WTC11 (cell line): ENCODE data around the gene CSRNP3. TPM values are rescaled to one million over a fixed set of nuclear protein-coding genes. Genes with fewer than 3 reads are reported as not detected.

Experiments used
- ATAC-seq: fragments of 200-7000 bp; cut with Tn5 transposase; 2 replicates; pipeline ENCODE4 v1.10.0; 2021; ENCODE audit warnings: mild to moderate bottlenecking, moderate library complexity
- CTCF ChIA-PET: fragments of 300-600 bp; sonication (Branson Sonifier 250); formaldehyde crosslinking; loops from one replicate; lab custom pipeline; 2021; ENCODE audit warnings: antibody characterized with exemption; lab: Charles Lee
- POLR2A ChIA-PET: fragments of 350-600 bp; sonication (Branson Sonifier 250); formaldehyde crosslinking; loops from one replicate; lab custom pipeline; 2021; ENCODE audit warnings: antibody characterized with exemption; lab: Charles Lee
- DNase-seq: peaks from one replicate; pipeline ENCODE4 v3.0.0; 2021; ENCODE audit warnings: low spot score
- H3K27ac Mint-ChIP-seq: 2 replicates; pipeline ENCODE4 v1.8.0; 2021; ENCODE audit warnings: mixed read lengths
- H3K27me3 Mint-ChIP-seq: 2 replicates; pipeline ENCODE4 v1.8.0; 2021; ENCODE audit warnings: low read depth, mild to moderate bottlenecking, moderate library complexity, mixed read lengths
- H3K36me3 Mint-ChIP-seq: 2 replicates; pipeline ENCODE4 v1.8.0; 2021; ENCODE audit warnings: mixed read lengths
- H3K4me1 Mint-ChIP-seq: 2 replicates; pipeline ENCODE4 v1.8.0; 2022; ENCODE audit warnings: mixed read lengths
- H3K4me3 Mint-ChIP-seq: 2 replicates; pipeline ENCODE4 v1.8.0; 2021; ENCODE audit warnings: mild to moderate bottlenecking, moderate library complexity, mixed read lengths
- H3K9me3 Mint-ChIP-seq: 2 replicates; pipeline ENCODE4 v1.8.0; 2021; ENCODE audit warnings: mixed read lengths
- AFF4 ChIP-seq: sonication (generic); formaldehyde crosslinking; IDR thresholded peaks from 2 replicates; pipeline ENCODE4 v1.8.1; 2023; ENCODE audit warnings: mild to moderate bottlenecking, missing genetic modification reagents, borderline replicate concordance
- ARID4B ChIP-seq: sonication (generic); formaldehyde crosslinking; IDR thresholded peaks from 2 replicates; pipeline ENCODE4 v1.8.0; 2023; ENCODE audit warnings: missing genetic modification reagents, mild to moderate bottlenecking, borderline replicate concordance
- ATF1 ChIP-seq: sonication (generic); formaldehyde crosslinking; IDR thresholded peaks from 2 replicates; pipeline ENCODE4 v1.8.1; 2023; ENCODE audit warnings: mild to moderate bottlenecking, moderate library complexity, missing genetic modification reagents
- ATF2 ChIP-seq: sonication (generic); formaldehyde crosslinking; IDR thresholded peaks from 2 replicates; pipeline ENCODE4 v1.8.1; 2022; ENCODE audit warnings: low read depth, missing genetic modification reagents, borderline replicate concordance
- ATF6 ChIP-seq: sonication (generic); formaldehyde crosslinking; IDR thresholded peaks from 2 replicates; pipeline ENCODE4 v1.8.1; 2023; ENCODE audit warnings: mild to moderate bottlenecking, missing genetic modification reagents
- ETV6 ChIP-seq: sonication (generic); formaldehyde crosslinking; IDR thresholded peaks from 2 replicates; pipeline ENCODE4 v1.8.1; 2022; ENCODE audit warnings: mild to moderate bottlenecking, missing genetic modification reagents
- FOXJ3 ChIP-seq: sonication (generic); formaldehyde crosslinking; IDR thresholded peaks from 2 replicates; pipeline ENCODE4 v1.9.0; 2021; ENCODE audit warnings: missing genetic modification reagents, mild to moderate bottlenecking, borderline replicate concordance
- HMGA2 ChIP-seq: fragments of 250-450 bp; sonication (Bioruptor Pico); IDR thresholded peaks from 2 replicates; pipeline ENCODE4 v1.4.0; 2021; ENCODE audit warnings: mild to moderate bottlenecking, moderate library complexity
- HMGXB4 ChIP-seq: sonication (generic); formaldehyde crosslinking; IDR thresholded peaks from 2 replicates; pipeline ENCODE4 v1.8.1; 2023; ENCODE audit warnings: mild to moderate bottlenecking, moderate library complexity, missing genetic modification reagents
- NR3C1 ChIP-seq: sonication (generic); formaldehyde crosslinking; conservative IDR thresholded peaks from 2 replicates; pipeline ENCODE4 v1.8.1; 2023; ENCODE audit warnings: low read depth, mild to moderate bottlenecking, missing genetic modification reagents
- PREB ChIP-seq: sonication (generic); formaldehyde crosslinking; IDR thresholded peaks from 2 replicates; pipeline ENCODE4 v1.8.1; 2022; ENCODE audit warnings: mild to moderate bottlenecking, missing genetic modification reagents, moderate library complexity, borderline replicate concordance
- SMAD4 ChIP-seq: sonication (generic); formaldehyde crosslinking; IDR thresholded peaks from 2 replicates; pipeline ENCODE4 v1.8.0; 2022; ENCODE audit warnings: mild to moderate bottlenecking, missing genetic modification reagents
- USF1 ChIP-seq: sonication (generic); formaldehyde crosslinking; IDR thresholded peaks from 2 replicates; pipeline ENCODE4 v1.8.0; 2022; ENCODE audit warnings: mild to moderate bottlenecking, missing genetic modification reagents
- ZNF281 ChIP-seq: sonication (generic); formaldehyde crosslinking; IDR thresholded peaks from 2 replicates; pipeline ENCODE4 v1.8.0; 2023; ENCODE audit warnings: mild to moderate bottlenecking, missing genetic modification reagents
- ZSCAN18 ChIP-seq: fragments of 250-450 bp; sonication (Bioruptor Pico); IDR thresholded peaks from 2 replicates; pipeline ENCODE4 v2.1.2; 2022; ENCODE audit warnings: mild to moderate bottlenecking, moderate library complexity
- total RNA-seq: library from RNA; stranded (reverse); gene quantifications from 3 replicates; pipeline ENCODE4 v1.2.3, GENCODE V29; 2021

The CSRNP3 gene
- total RNA-seq, 1 experiment from 2014 or later, result 7.3 TPM

GRCh38 chr2:165621086-165621560 is 151.6 kb downstream of the CSRNP3 start (continued):
- TF ChIP-seq ZNF281 (CRISPR knock-in tag), result no peak
- TF ChIP-seq ATF6 (CRISPR knock-in tag), result no peak
- TF ChIP-seq ATF1 (CRISPR knock-in tag), result no peak
- no peak for TF ChIP-seq ETV6 (CRISPR knock-in tag)
- no peak for TF ChIP-seq HMGA2 (CRISPR knock-in tag)
- no peak for TF ChIP-seq USF1 (CRISPR knock-in tag)
- no peak for TF ChIP-seq ARID4B
- TF ChIP-seq, all 79 proteins: peak for 0

- no peaks in the 10 kb centered on the region for H3K27me3 Mint-ChIP-seq
- POLR2A ChIA-PET, result no interaction called here
- H3K9me3 Mint-ChIP-seq, result no peaks in the 10 kb centered on the region
- no peak overlapping the region for H3K27ac Mint-ChIP-seq
- CTCF ChIA-PET, result no interaction called here
- H3K4me3 Mint-ChIP-seq, result no peak overlapping the region
- ATAC-seq (no peak), DNase-seq (no peak)
- peaks cover 23% of the 10 kb centered on the region for H3K4me1 Mint-ChIP-seq
- H3K36me3 Mint-ChIP-seq, result no peaks in the 10 kb centered on the region
- TF ChIP-seq PREB (CRISPR knock-in tag), result no peak
- TF ChIP-seq ZSCAN18 (CRISPR knock-in tag), result no peak
- TF ChIP-seq ATF2 (CRISPR knock-in tag), result no peak
- no peak for TF ChIP-seq HMGA2 (CRISPR knock-in tag)
- no peak for TF ChIP-seq HMGXB4 (CRISPR knock-in tag)
- TF ChIP-seq SMAD4 (CRISPR knock-in tag), result no peak
- TF ChIP-seq NR3C1 (CRISPR knock-in tag), result no peak
- TF ChIP-seq AFF4 (CRISPR knock-in tag), result no peak
- TF ChIP-seq FOXJ3 (CRISPR knock-in tag), result no peak
Observed at GRCh38 chr2:165623161-165623560, 153.7 kb downstream of the CSRNP3 start.
